HG03064 (cell line): ENCODE measurements around the gene FLNB.
"Not testable (repeated sequence)": the region's sequence is repeated elsewhere in the genome, so short reads cannot be mapped to it uniquely, and the experiment has no call there.

Experiments used
- ATAC-seq: cut with Tn5 transposase; IDR thresholded peaks from one replicate; pipeline ENCODE4 v1.9.1; 2021; ENCODE audit warnings: low read depth; ENCODE audit not compliant: unreplicated experiment

The FLNB gene

GRCh38 chr3:58048301-58048700 lies 40.1 kb downstream of the FLNB start:
- no peak for ATAC-seq

- no peak for ATAC-seq
Observed at GRCh38 chr3:58049143-58049785, 41.0 kb downstream of the FLNB start.

- no peak for ATAC-seq
Observed at GRCh38 chr3:58051196-58051595, 43.0 kb downstream of the FLNB start.

GRCh38 chr3:58051658-58052261 lies 43.5 kb downstream of the FLNB start:
- ATAC-seq = not testable (repeated sequence)

GRCh38 chr3:58052373-58053273 lies 44.4 kb downstream of the FLNB start:
- no peak for ATAC-seq

- no peak for ATAC-seq
Observed at GRCh38 chr3:58054652-58055051, 46.4 kb downstream of the FLNB start.

GRCh38 chr3:58055314-58055713 lies 47.1 kb downstream of the FLNB start:
- ATAC-seq = no peak

GRCh38 chr3:58055891-58056290 lies 47.7 kb downstream of the FLNB start:
- ATAC-seq = not testable (repeated sequence)

- no peak for ATAC-seq
Observed at GRCh38 chr3:58058361-58059263, 50.4 kb downstream of the FLNB start.

GRCh38 chr3:58059349-58060321 lies 51.4 kb downstream of the FLNB start:
- ATAC-seq = no peak

- ATAC-seq = no peak
Observed at GRCh38 chr3:58062472-58062871, 54.2 kb downstream of the FLNB start.

- no peak for ATAC-seq
Observed at GRCh38 chr3:58063022-58063815, 55.0 kb downstream of the FLNB start.

- no peak for ATAC-seq
Observed at GRCh38 chr3:58064923-58065638, 56.9 kb downstream of the FLNB start.

- ATAC-seq = no peak
Observed at GRCh38 chr3:58065700-58066167, 57.5 kb downstream of the FLNB start.

- no peak for ATAC-seq
Observed at GRCh38 chr3:58066842-58067241, 58.6 kb downstream of the FLNB start.

- no peak for ATAC-seq
Observed at GRCh38 chr3:58068122-58068809, 60.0 kb downstream of the FLNB start.

GRCh38 chr3:58071480-58071971 lies 63.3 kb downstream of the FLNB start:
- ATAC-seq = no peak
